Keratinocyte (primary cell): ENCODE results near the gene RNU2-63P.

ENCODE experiments used
- CTCF ChIP-seq, 3 experiments: IDR thresholded peaks in 1 of 3; conservative IDR thresholded peaks in 1 of 3; optimal IDR thresholded peaks in 1 of 3; 2 replicates in 2 of 3; 3 replicates in 1 of 3; pipeline versions ENCODE3 to v1.5.1; 2011; ENCODE audit warnings: low read length in 3 of 3, mild to moderate bottlenecking in 3 of 3, moderate library complexity in 2 of 3, control low read depth in 1 of 3, inconsistent platforms in 1 of 3; ENCODE audit not compliant: insufficient read depth in 2 of 3; ENCODE audit errors: extremely low read depth in 1 of 3
- EZH2 ChIP-seq: IDR thresholded peaks from one replicate; pipeline ENCODE4 v1.6.1; 2012; ENCODE audit warnings: inconsistent platforms, mild to moderate bottlenecking, low read length, moderate library complexity

- no peak for TF ChIP-seq CTCF (optimal IDR thresholded peaks at IDR 0.05 in 1 of 3, IDR thresholded peaks at IDR 0.05 in 1 of 3, conservative IDR thresholded peaks at IDR 0.05 in 1 of 3; ENCODE audit: extremely low read depth in 1 of 3, insufficient read depth in 2 of 3, low read length in 3 of 3)
- TF ChIP-seq EZH2 = no peak
Measured at GRCh38 chr2:88053934-88054781, 37.8 kb upstream of the RNU2-63P start.
